Measurements from ENCODE around the gene EGFL8.

Gene EGFL8

GRCh38 chr6:32146687-32147086 lies 17.7 kb upstream of the EGFL8 start:
- DNase-seq (ENCODE audit: low spot score), result no peak

- DNase-seq (ENCODE audit: low spot score), result no peak
Observed at GRCh38 chr6:32147401-32148132, 16.8 kb upstream of the EGFL8 start.

- no peak for DNase-seq (ENCODE audit: low spot score)
Observed at GRCh38 chr6:32148289-32149091, 15.9 kb upstream of the EGFL8 start.

- no peak for DNase-seq (ENCODE audit: low spot score)
Observed at GRCh38 chr6:32149092-32149755, 15.2 kb upstream of the EGFL8 start.

- DNase-seq (ENCODE audit: low spot score), result no peak
Observed at GRCh38 chr6:32149932-32150870, 14.2 kb upstream of the EGFL8 start.

- DNase-seq (ENCODE audit: low spot score), result no peak
Observed at GRCh38 chr6:32151181-32151862, 13.1 kb upstream of the EGFL8 start.

GRCh38 chr6:32151863-32152768 lies 12.3 kb upstream of the EGFL8 start, which contains the start of gene PRRT1:
Gene PRRT1 (minus strand): TSS chr6:32151939. CDS start chr6:32151827, 112 bp downstream.
- peak; percentile 52 for DNase-seq (ENCODE audit: low spot score)

- no peak for DNase-seq (ENCODE audit: low spot score)
Observed at GRCh38 chr6:32152769-32153563, 11.4 kb upstream of the EGFL8 start.

GRCh38 chr6:32153564-32154513 lies 10.6 kb upstream of the EGFL8 start, which contains the start of gene PPT2:
Gene PPT2 (plus strand): TSS chr6:32154141. CDS start chr6:32154595, 454 bp downstream.
- DNase-seq (ENCODE audit: low spot score), result peak; percentile 94

- DNase-seq (ENCODE audit: low spot score), result peak; percentile 53
Observed at GRCh38 chr6:32154514-32155161, 9.8 kb upstream of the EGFL8 start.

- DNase-seq (ENCODE audit: low spot score), result no peak
Observed at GRCh38 chr6:32156891-32157290, 7.5 kb upstream of the EGFL8 start.

- no peak for DNase-seq (ENCODE audit: low spot score)
Observed at GRCh38 chr6:32158052-32158451, 6.3 kb upstream of the EGFL8 start.

GRCh38 chr6:32163559-32164258 lies 686 bp upstream of the EGFL8 start:
- peak; percentile 70 for DNase-seq (ENCODE audit: low spot score)

- DNase-seq (ENCODE audit: low spot score), result no peak
Observed at GRCh38 chr6:32166411-32167061, 2.1 kb downstream of the EGFL8 start.

- no peak for DNase-seq (ENCODE audit: low spot score)
Observed at GRCh38 chr6:32167154-32167760, 2.9 kb downstream of the EGFL8 start.

Measured in putamen (tissue), 1 donor.